DOHH2 (cell line): ENCODE results near the gene FAM20C.

ENCODE experiments used
- H3F3A ChIP-seq: fragments of 200-600 bp; sonication (generic), shearing (Covaris generic); 2 replicates; pipeline ENCODE4 v1.6.0; 2016; ENCODE audit warnings: antibody characterized with exemption, mild to moderate bottlenecking; ENCODE audit not compliant: control insufficient read depth, insufficient read depth
- H3K27ac ChIP-seq: fragments of 200-600 bp; sonication (generic); 2 replicates; pipeline ENCODE4 v1.5.1; 2014; ENCODE audit warnings: low read depth, mild to moderate bottlenecking, low read length, moderate library complexity
- H3K27me3 ChIP-seq: fragments of 200-600 bp; sonication (generic); 2 replicates; pipeline ENCODE4 v1.6.1; 2014; ENCODE audit warnings: mild to moderate bottlenecking, low read length, mixed read lengths; ENCODE audit not compliant: control insufficient read depth
- H3K36me3 ChIP-seq: fragments of 200-600 bp; sonication (generic); 2 replicates; pipeline ENCODE4 v1.6.1; 2014; ENCODE audit warnings: mild to moderate bottlenecking, low read length, moderate library complexity, mixed read lengths; ENCODE audit not compliant: control insufficient read depth
- H3K4me1 ChIP-seq: fragments of 200-600 bp; sonication (generic); 2 replicates; pipeline ENCODE4 v1.6.1; 2014; ENCODE audit warnings: mild to moderate bottlenecking, low read length, mixed read lengths; ENCODE audit not compliant: control insufficient read depth
- H3K4me2 ChIP-seq: fragments of 200-600 bp; sonication (generic); 2 replicates; pipeline ENCODE4 v1.6.0; 2014; ENCODE audit warnings: mild to moderate bottlenecking, low read length, moderate library complexity
- H3K4me3 ChIP-seq: fragments of 200-600 bp; sonication (generic); 2 replicates; pipeline ENCODE4 v1.5.1; 2014; ENCODE audit warnings: mild to moderate bottlenecking, low read length, mixed read lengths
- H3K79me2 ChIP-seq: fragments of 200-600 bp; sonication (generic); 2 replicates; pipeline ENCODE4 v1.6.1; 2014; ENCODE audit warnings: mild to moderate bottlenecking, low read length, mixed read lengths; ENCODE audit not compliant: control insufficient read depth
- H3K9me2 ChIP-seq: fragments of 200-600 bp; sonication (generic); replicated peaks from 2 replicates; pipeline ENCODE4 v1.6.1; 2014; ENCODE audit warnings: mild to moderate bottlenecking, low read length, mixed read lengths; ENCODE audit not compliant: control insufficient read depth
- H3K9me3 ChIP-seq: fragments of 200-600 bp; sonication (generic); 2 replicates; pipeline ENCODE4 v1.6.1; 2014; ENCODE audit warnings: antibody characterized with exemption, low read length, mixed read lengths; ENCODE audit not compliant: control insufficient read depth, insufficient read depth
- H4K20me1 ChIP-seq: fragments of 200-600 bp; sonication (generic); 2 replicates; pipeline ENCODE4 v1.6.0; 2014; ENCODE audit warnings: low read depth, mild to moderate bottlenecking, antibody characterized with exemption, low read length, moderate library complexity; ENCODE audit not compliant: control insufficient read depth, insufficient read depth
- CTCF ChIP-seq: fragments of 200-600 bp; sonication (generic); IDR thresholded peaks from one replicate; pipeline ENCODE4 v1.5.1; 2014; ENCODE audit warnings: antibody characterized with exemption, mild to moderate bottlenecking, low read depth, low read length; ENCODE audit not compliant: poor library complexity, severe bottlenecking
- EZH2phosphoT487 ChIP-seq: fragments of 200-600 bp; sonication (generic); IDR thresholded peaks from 2 replicates; pipeline ENCODE4 v1.6.1; 2017; ENCODE audit warnings: borderline replicate concordance, mild to moderate bottlenecking, antibody characterized with exemption, low read length, moderate library complexity, mixed read lengths

Gene FAM20C

DNA sequence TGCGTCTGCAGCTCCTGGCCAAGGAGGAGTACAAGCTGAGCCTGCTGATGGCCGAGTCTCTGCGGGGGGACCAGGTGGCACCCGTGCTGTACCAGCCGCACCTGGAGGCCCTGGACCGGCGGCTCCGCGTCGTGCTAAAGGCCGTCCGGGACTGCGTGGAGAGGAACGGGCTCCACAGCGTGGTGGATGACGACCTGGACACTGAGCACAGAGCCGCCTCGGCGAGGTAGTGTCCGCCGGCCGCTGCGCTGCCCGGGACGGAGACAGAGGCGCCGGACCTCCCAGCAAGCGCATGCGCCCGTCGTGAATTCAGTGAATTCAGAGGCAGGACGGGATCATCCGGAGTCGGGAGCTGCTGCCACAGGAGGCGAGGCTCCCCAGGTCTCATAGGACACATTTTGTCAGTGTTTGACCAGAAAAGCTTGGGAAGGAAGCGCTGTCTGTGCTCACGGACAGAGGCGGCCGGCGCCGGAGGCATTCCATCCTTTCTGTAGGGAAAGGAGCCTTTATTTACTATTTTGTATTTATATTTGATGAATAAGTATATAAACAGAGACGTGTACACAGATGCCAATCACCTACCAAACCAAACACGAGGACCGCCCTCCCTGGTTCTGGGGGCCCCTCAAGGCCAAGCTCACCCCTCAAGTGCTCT, 67.5 kb downstream of the FAM20C start:
- no peaks in the 10 kb centered on the region for H3K4me1 ChIP-seq
- H3K4me3 ChIP-seq = no peak overlapping the region
- peaks cover 91% of the 10 kb centered on the region for H3K9me3 ChIP-seq
- no peak for TF ChIP-seq CTCF
- H3K4me2 ChIP-seq = no peak overlapping the region
- no peaks in the 10 kb centered on the region for H3K79me2 ChIP-seq
- no peaks in the 10 kb centered on the region for H4K20me1 ChIP-seq
- peaks cover 4% of the 10 kb centered on the region; the same call in 1 of the 2 replicates for H3K36me3 ChIP-seq
- H3F3A ChIP-seq = peaks cover 17% of the 10 kb centered on the region
- no peak overlapping the region for H3K27ac ChIP-seq
- H3K9me2 ChIP-seq = no peaks in the 10 kb centered on the region
- no peaks in the 10 kb centered on the region for H3K27me3 ChIP-seq

DNA sequence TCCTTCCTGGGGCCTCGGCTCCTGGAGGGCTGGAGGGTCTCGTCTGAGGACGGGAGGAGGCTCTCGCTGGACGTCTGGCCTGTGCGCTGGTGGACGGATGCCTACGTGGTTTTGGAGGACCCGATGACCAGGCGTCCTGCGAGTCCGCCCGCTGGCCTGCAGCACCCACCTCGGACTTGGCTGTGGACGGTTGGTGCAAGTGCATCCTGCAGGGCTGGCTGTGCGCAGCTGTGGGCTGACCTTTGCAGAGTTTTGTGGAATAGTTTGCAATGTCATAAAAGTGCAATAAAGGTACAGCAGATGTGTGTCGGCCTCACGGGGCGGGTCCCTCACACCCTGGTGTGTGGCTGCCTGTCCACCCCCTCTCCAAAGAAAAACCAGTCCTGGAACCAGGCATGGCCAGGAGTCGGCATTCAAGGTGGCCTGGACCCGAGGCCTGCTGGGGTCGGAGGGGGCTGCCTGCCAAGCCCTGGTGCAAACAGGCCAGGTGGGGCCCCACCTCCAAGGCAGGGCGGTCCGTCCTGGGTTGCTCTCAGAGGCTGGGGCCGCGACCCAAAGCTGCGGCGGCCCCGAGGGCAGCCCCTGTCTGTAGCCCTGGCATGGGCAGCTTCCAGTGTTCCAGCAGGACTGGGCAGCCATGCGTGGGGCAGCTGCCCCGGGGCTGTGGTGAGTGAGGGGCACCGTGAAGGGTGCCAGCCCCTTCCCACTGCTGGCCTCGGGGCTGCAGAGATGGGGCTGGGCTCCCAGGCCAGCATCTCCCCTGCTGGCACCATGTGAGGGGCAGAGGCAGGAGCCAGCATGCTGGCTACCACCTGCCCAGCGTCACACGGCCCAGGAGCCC, 68.3 kb downstream of the FAM20C start:
- H3K9me2 ChIP-seq = no peaks in the 10 kb centered on the region
- H3K4me2 ChIP-seq = no peak overlapping the region
- TF ChIP-seq EZH2phosphoT487 (no peak), CTCF (no peak)
- H3K4me3 ChIP-seq = no peak overlapping the region
- peaks cover 91% of the 10 kb centered on the region for H3K9me3 ChIP-seq
- no peaks in the 10 kb centered on the region for H3K4me1 ChIP-seq
- no peak overlapping the region for H3K27ac ChIP-seq
- H3K79me2 ChIP-seq = no peaks in the 10 kb centered on the region
- H3K27me3 ChIP-seq = no peaks in the 10 kb centered on the region
- H4K20me1 ChIP-seq = no peaks in the 10 kb centered on the region
- H3K36me3 ChIP-seq = peaks cover 4% of the 10 kb centered on the region; the same call in 1 of the 2 replicates
- H3F3A ChIP-seq = peaks cover 17% of the 10 kb centered on the region

DNA sequence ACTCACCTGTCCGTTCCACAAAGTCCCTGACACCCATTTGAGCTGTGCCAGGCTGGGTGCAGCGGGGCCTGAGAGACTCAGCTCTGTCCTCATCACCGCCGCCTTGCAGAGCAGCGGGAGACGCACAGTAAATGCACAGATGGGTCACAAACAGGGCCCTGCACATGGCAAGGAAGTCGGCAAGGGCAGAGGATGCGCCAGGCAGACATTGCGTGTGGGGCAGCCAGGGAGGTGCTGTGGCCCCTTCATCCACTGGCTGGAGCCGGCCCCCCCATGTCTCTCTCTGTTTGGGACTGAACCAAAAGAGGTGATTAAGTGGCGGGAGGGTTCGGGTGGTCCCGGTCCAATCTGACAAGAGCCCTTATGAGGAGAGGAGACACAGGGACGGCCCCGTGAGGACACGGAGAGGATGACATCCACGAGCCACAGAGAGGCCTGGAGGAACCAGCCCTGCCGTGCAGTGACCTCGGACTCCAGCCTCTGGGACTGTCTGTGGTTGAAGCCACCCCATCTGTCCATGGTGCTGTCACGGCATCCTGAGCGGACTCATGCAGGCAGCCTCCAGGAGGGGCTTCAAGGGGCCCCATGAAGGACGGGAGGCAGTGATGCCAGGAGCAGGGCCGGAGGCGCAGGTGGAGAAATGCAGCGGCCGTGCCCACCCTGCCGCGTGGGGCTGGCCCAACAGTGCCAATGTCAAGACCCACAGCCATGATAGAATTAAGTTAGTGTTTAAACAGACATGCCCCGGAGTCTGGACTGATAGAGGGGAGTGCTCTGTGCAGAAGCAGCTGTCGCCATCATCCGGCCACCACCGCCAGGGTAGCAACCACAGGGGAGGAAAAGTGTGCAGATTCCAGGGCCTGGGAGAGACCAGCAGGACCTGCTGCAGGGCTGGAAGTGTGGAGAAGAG, 69.2 kb downstream of the FAM20C start:
- TF ChIP-seq EZH2phosphoT487 (no peak), CTCF (no peak)
- Histone ChIP-seq H3K4me3 (peak overlapping the region; percentile 19; the same call in 1 of the 2 replicates), H3F3A (peaks cover 17% of the 10 kb centered on the region), H3K27ac (no peak overlapping the region), H4K20me1 (no peaks in the 10 kb centered on the region), H3K36me3 (peaks cover 4% of the 10 kb centered on the region; the same call in 1 of the 2 replicates), H3K4me1 (no peaks in the 10 kb centered on the region), H3K27me3 (no peaks in the 10 kb centered on the region), H3K4me2 (no peak overlapping the region), H3K9me2 (no peaks in the 10 kb centered on the region), H3K9me3 (peaks cover 89% of the 10 kb centered on the region), H3K79me2 (no peaks in the 10 kb centered on the region)
